Astrocyte (in vitro differentiated cells and primary cell): ENCODE results near the gene SLCO3A1. TPM values are rescaled to one million over a fixed set of nuclear protein-coding genes. Genes with fewer than 3 reads are reported as not detected.

Experiments used
- DNase-seq: peaks from one replicate; pipeline ENCODE4 v3.0.0-alpha.2; 2010; ENCODE audit warnings: low read depth
- FAIRE-seq: peaks from 2 replicates; lab custom pipeline; 2011; peaks lifted over from hg19 to GRCh38; lab: Jason Lieb, UNC
- H2AFZ ChIP-seq: 2 replicates; pipeline ENCODE4 v1.6.0; 2012; ENCODE audit warnings: low read depth, low read length, inconsistent platforms
- H3K27ac ChIP-seq: 2 replicates; pipeline ENCODE4 v1.5.1; 2011; ENCODE audit warnings: low read depth, low read length, inconsistent platforms
- H3K27me3 ChIP-seq: 2 replicates; pipeline ENCODE4 v1.6.0; 2011; ENCODE audit warnings: low read length, inconsistent platforms; ENCODE audit not compliant: insufficient read depth
- H3K36me3 ChIP-seq: 2 replicates; pipeline ENCODE4 v1.5.1; 2011; ENCODE audit warnings: low read length, inconsistent platforms; ENCODE audit not compliant: insufficient read depth
- H3K4me1 ChIP-seq: 2 replicates; pipeline ENCODE4 v1.5.1; 2011; ENCODE audit warnings: low read length, inconsistent platforms; ENCODE audit not compliant: insufficient read depth
- H3K4me2 ChIP-seq: 2 replicates; pipeline ENCODE4 v1.6.0; 2012; ENCODE audit warnings: low read length, inconsistent platforms
- H3K4me3 ChIP-seq: 2 replicates; pipeline ENCODE4 v1.5.1; 2011; ENCODE audit warnings: low read depth, mild to moderate bottlenecking, low read length, inconsistent platforms; ENCODE audit not compliant: insufficient read depth
- H3K79me2 ChIP-seq: 2 replicates; pipeline ENCODE4 v1.6.0; 2012; ENCODE audit warnings: mild to moderate bottlenecking, low read length, inconsistent platforms; ENCODE audit not compliant: insufficient read depth
- H3K9ac ChIP-seq: 2 replicates; pipeline ENCODE4 v1.6.0; 2012; ENCODE audit warnings: mild to moderate bottlenecking, low read length, inconsistent platforms
- H3K9me3 ChIP-seq: 2 replicates; pipeline ENCODE4 v1.5.1; 2012; ENCODE audit warnings: low read depth, mild to moderate bottlenecking, low read length, inconsistent platforms; ENCODE audit not compliant: insufficient read depth
- H4K20me1 ChIP-seq: 2 replicates; pipeline ENCODE4 v1.6.0; 2012; ENCODE audit warnings: low read length, inconsistent platforms; ENCODE audit not compliant: insufficient read depth
- H3K27ac Mint-ChIP-seq: one replicate; pipeline ENCODE4 v1.8.0; 2021; ENCODE audit warnings: mild to moderate bottlenecking, mixed read lengths; ENCODE audit not compliant: unreplicated experiment
- H3K27me3 Mint-ChIP-seq: one replicate; pipeline ENCODE4 v1.8.0; 2021; ENCODE audit warnings: low read depth, mixed read lengths; ENCODE audit not compliant: unreplicated experiment
- H3K36me3 Mint-ChIP-seq: one replicate; pipeline ENCODE4 v1.8.0; 2021; ENCODE audit warnings: low read depth, mixed read lengths; ENCODE audit not compliant: unreplicated experiment
- H3K4me1 Mint-ChIP-seq: one replicate; pipeline ENCODE4 v1.8.0; 2021; ENCODE audit warnings: low read depth, mixed read lengths; ENCODE audit not compliant: unreplicated experiment
- H3K4me3 Mint-ChIP-seq: one replicate; pipeline ENCODE4 v1.8.0; 2021; ENCODE audit warnings: mild to moderate bottlenecking, moderate library complexity, mixed read lengths; ENCODE audit not compliant: unreplicated experiment
- H3K9me3 Mint-ChIP-seq: one replicate; pipeline ENCODE4 v1.8.0; 2021; ENCODE audit warnings: mild to moderate bottlenecking, mixed read lengths; ENCODE audit not compliant: unreplicated experiment
- EZH2 ChIP-seq: IDR thresholded peaks from 2 replicates; pipeline ENCODE4 v1.6.1; 2012; ENCODE audit warnings: mild to moderate bottlenecking, low read length, inconsistent platforms; ENCODE audit not compliant: insufficient read depth
- total RNA-seq: library from RNA; stranded (reverse); gene quantifications from 2 replicates; pipeline ENCODE4 v1.2.1, GENCODE V29; 2021
- TF ChIP-seq, protein P1 (sequence below): IDR thresholded peaks from 2 replicates; pipeline ENCODE4 v1.5.1; 2011; ENCODE audit warnings: low read depth, mild to moderate bottlenecking, inconsistent platforms, low read length, moderate library complexity; ENCODE audit not compliant: insufficient read depth

Gene SLCO3A1
- total RNA-seq, 1 donor from 2014 or later: 9.4 TPM

- H3K27ac Mint-ChIP-seq: no peak overlapping the region
- H3K36me3 Mint-ChIP-seq: peaks cover 3% of the 10 kb centered on the region
- Histone ChIP-seq H3K4me2 (no peak overlapping the region), H2AFZ (no peak overlapping the region), H4K20me1 (no peaks in the 10 kb centered on the region), H3K36me3 (no peaks in the 10 kb centered on the region), H3K79me2 (no peaks in the 10 kb centered on the region), H3K9me3 (no peaks in the 10 kb centered on the region), H3K4me3 (no peak overlapping the region), H3K27me3 (no peaks in the 10 kb centered on the region), H3K27ac (no peak overlapping the region), H3K9ac (no peak overlapping the region), H3K4me1 (no peaks in the 10 kb centered on the region)
- no peak for TF ChIP-seq EZH2
- no peaks in the 10 kb centered on the region for H3K9me3 Mint-ChIP-seq
- no peak for DNase-seq
- FAIRE-seq: no peak
- H3K4me3 Mint-ChIP-seq: no peak overlapping the region
- peaks cover 8% of the 10 kb centered on the region for H3K4me1 Mint-ChIP-seq
- peaks cover 10% of the 10 kb centered on the region for H3K27me3 Mint-ChIP-seq
These were observed 297.7 kb downstream of the SLCO3A1 start for GRCh38 chr15:92151168-92151567.

DNA sequence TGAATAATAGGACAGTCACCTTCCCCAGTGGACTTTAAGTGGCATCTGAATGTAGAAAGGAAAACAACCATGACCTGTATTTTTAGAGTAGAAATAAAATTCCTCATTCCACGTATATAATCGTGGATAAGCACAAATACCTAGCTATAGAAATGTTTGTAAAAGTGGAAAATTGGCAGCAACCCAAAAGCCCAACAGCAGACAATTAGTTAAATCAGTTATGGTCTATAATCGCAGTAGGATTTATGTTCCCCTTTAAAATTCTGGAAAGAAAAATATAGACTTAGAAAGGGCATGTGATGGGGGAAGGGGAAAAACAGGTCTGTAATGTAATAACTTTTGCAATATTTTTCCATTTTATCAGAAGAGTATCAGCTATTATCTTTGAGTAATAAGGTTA, 298.2 kb downstream of the SLCO3A1 start:
- peaks cover 8% of the 10 kb centered on the region for H3K27me3 Mint-ChIP-seq
- FAIRE-seq (no peak), DNase-seq (no peak)
- Histone ChIP-seq H3K36me3 (no peaks in the 10 kb centered on the region), H4K20me1 (no peaks in the 10 kb centered on the region), H3K9ac (no peak overlapping the region), H3K27ac (no peak overlapping the region), H3K27me3 (no peaks in the 10 kb centered on the region), H2AFZ (no peak overlapping the region), H3K9me3 (no peaks in the 10 kb centered on the region), H3K79me2 (no peaks in the 10 kb centered on the region), H3K4me3 (no peak overlapping the region), H3K4me1 (no peaks in the 10 kb centered on the region), H3K4me2 (no peak overlapping the region)
- TF ChIP-seq, protein P1, sequence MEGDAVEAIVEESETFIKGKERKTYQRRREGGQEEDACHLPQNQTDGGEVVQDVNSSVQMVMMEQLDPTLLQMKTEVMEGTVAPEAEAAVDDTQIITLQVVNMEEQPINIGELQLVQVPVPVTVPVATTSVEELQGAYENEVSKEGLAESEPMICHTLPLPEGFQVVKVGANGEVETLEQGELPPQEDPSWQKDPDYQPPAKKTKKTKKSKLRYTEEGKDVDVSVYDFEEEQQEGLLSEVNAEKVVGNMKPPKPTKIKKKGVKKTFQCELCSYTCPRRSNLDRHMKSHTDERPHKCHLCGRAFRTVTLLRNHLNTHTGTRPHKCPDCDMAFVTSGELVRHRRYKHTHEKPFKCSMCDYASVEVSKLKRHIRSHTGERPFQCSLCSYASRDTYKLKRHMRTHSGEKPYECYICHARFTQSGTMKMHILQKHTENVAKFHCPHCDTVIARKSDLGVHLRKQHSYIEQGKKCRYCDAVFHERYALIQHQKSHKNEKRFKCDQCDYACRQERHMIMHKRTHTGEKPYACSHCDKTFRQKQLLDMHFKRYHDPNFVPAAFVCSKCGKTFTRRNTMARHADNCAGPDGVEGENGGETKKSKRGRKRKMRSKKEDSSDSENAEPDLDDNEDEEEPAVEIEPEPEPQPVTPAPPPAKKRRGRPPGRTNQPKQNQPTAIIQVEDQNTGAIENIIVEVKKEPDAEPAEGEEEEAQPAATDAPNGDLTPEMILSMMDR: no peak
- TF ChIP-seq EZH2: no peak
- H3K4me3 Mint-ChIP-seq: no peak overlapping the region
- H3K27ac Mint-ChIP-seq: no peak overlapping the region
- H3K9me3 Mint-ChIP-seq: no peaks in the 10 kb centered on the region
- H3K4me1 Mint-ChIP-seq: peaks cover 8% of the 10 kb centered on the region
- peaks cover 3% of the 10 kb centered on the region for H3K36me3 Mint-ChIP-seq

- H3K36me3 Mint-ChIP-seq: peaks cover 3% of the 10 kb centered on the region
- Histone ChIP-seq H3K36me3 (no peaks in the 10 kb centered on the region), H3K79me2 (no peaks in the 10 kb centered on the region), H3K27me3 (no peaks in the 10 kb centered on the region), H3K4me3 (no peak overlapping the region), H3K9me3 (no peaks in the 10 kb centered on the region), H3K4me1 (no peaks in the 10 kb centered on the region), H3K27ac (no peak overlapping the region), H3K9ac (no peak overlapping the region), H3K4me2 (no peak overlapping the region), H4K20me1 (no peaks in the 10 kb centered on the region), H2AFZ (no peak overlapping the region)
- H3K4me1 Mint-ChIP-seq: peaks cover 5% of the 10 kb centered on the region
- FAIRE-seq: no peak
- no peak overlapping the region for H3K27ac Mint-ChIP-seq
- H3K9me3 Mint-ChIP-seq: no peaks in the 10 kb centered on the region
- no peak for DNase-seq
- peaks cover 8% of the 10 kb centered on the region for H3K27me3 Mint-ChIP-seq
- no peak for TF ChIP-seq EZH2
- TF ChIP-seq, protein P1: no peak
- no peak overlapping the region for H3K4me3 Mint-ChIP-seq
These were observed 299.5 kb downstream of the SLCO3A1 start for GRCh38 chr15:92152983-92153382.
